Activated naive CD8-positive, alpha-beta T cell treated with anti-CD3 and anti-CD28 coated beads, Interleukin-2, amount 50 U/mL, for 16 hours (primary cell): ENCODE results near the gene THOC1.
"Not testable (repeated sequence)": the region's sequence is repeated elsewhere in the genome, so short reads cannot be mapped to it uniquely, and the experiment has no call there.

ENCODE experiments used
- DNase-seq: peaks from one replicate; pipeline ENCODE4 v3.0.0-alpha.2; 2020; ENCODE audit warnings: low read depth, low spot score

THOC1 gene, protein sequence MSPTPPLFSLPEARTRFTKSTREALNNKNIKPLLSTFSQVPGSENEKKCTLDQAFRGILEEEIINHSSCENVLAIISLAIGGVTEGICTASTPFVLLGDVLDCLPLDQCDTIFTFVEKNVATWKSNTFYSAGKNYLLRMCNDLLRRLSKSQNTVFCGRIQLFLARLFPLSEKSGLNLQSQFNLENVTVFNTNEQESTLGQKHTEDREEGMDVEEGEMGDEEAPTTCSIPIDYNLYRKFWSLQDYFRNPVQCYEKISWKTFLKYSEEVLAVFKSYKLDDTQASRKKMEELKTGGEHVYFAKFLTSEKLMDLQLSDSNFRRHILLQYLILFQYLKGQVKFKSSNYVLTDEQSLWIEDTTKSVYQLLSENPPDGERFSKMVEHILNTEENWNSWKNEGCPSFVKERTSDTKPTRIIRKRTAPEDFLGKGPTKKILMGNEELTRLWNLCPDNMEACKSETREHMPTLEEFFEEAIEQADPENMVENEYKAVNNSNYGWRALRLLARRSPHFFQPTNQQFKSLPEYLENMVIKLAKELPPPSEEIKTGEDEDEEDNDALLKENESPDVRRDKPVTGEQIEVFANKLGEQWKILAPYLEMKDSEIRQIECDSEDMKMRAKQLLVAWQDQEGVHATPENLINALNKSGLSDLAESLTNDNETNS

GRCh38 chr18:267688-268552 is at the start of gene THOC1:
Gene THOC1 (minus strand): TSS chr18:268047. CDS start chr18:268019, 28 bp downstream.
- DNase-seq = peak; percentile 95

DNA sequence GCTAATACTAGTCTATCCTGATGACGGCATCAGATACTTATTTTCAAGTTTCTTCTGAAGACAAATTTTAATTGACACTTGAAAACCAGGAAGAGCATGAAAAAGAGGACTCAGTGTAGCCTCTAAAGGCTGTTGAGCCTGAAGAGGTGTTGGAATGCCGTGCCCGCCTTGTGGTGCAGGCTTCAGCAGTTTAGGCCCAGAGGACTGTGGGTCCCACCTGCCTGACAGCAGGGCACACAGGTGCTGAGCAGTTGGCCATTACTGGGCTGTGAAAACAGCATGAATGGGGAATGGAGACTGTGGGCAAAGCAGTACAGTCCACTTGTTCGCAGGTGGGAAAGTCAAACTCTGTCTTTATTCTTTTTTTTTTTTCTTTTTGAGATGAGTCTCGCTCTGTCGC is 49.8 kb upstream of the THOC1 start:
- no peak for DNase-seq

DNA sequence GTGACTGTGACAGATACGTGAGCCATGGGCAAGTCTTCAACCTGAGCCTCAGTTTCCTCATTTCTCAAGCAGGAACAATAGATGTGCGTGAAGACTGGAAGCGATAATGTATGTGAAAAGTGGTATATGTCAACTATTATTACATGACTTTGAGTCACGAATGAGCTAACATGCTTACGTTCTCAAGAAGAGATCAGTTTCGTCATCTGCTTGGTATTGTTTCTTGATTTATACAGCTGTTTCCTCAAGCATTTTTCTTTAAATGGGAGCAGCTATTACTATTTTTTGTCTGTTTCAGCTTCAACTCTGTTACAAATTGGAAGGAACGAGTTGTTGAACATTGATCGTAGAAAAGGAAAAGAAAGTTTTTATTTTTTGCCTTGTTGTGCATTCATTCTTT is 48.5 kb upstream of the THOC1 start:
- no peak for DNase-seq

- DNase-seq = no peak
Measured at GRCh38 chr18:313931-314330, 46.1 kb upstream of the THOC1 start.

GRCh38 chr18:312415-312814 is 44.6 kb upstream of the THOC1 start:
- no peak for DNase-seq

- DNase-seq = no peak
Measured at GRCh38 chr18:310042-310441, 42.2 kb upstream of the THOC1 start.

DNA sequence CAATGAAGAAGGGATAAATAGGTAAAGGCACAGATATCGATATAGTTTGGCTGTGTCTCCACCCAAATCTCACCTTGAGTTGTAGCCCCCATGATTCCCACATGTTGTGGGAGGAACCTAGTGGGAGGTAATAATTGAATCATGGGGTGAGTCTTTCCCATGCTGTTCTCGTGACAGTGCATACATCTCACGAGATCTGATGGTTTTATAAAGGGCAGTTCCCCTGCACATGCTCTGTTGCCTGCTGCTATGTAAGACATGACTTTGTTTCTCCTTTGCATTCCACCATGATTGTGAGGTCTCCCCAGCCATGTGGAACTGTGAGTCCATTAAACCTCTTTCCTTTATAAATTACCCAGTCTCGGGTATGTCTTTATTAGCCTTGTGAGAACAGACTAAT is 40.2 kb upstream of the THOC1 start:
- not testable (repeated sequence) for DNase-seq

- DNase-seq = no peak
Measured at GRCh38 chr18:306608-307255, 38.9 kb upstream of the THOC1 start.

DNA sequence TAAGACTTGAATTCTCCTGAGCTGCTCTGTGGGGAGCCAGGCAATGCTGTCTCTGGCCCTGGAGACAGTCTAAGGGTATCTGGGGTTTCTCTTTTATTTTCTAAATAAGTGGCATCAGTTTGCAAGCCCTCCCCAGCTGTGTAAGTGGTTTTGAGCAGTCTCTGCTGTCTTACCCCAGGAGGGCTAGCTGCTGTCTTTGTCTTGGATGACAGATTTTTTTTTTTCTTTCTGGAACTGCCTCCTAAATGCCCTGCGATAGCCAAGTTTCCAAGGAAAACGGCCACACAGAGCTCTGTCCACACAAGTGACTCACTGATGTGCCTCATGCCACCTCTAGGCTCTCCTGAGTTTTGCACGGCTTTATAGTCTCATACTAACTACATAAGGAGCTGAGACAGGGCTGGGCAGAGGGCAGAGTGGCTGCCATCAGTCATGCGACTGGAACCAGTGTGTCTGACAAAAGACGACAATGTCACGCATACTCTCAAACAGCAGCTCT is 37.2 kb upstream of the THOC1 start:
- no peak for DNase-seq

DNA sequence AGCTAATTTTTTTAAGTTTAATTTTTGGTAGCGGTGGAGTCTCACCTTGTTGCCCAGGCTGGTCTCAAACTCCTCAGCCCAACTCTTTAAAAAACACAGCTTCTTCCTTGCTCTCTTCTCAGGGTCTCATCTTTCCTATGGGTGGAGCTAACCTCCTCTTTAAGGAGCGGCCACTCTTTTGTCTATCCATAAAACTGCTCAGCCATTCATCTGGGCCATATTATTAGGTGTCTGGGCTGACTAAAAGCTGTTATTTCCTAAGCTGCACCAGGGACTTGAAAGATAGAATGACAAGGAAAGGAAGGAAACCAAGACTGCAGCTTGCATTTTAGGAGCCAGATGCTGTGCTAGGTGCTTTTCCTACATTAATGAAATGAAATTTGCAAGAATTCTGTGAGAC is 35.8 kb upstream of the THOC1 start:
- DNase-seq = no peak

GRCh38 chr18:303011-303410 is 35.2 kb upstream of the THOC1 start:
- no peak for DNase-seq

DNA sequence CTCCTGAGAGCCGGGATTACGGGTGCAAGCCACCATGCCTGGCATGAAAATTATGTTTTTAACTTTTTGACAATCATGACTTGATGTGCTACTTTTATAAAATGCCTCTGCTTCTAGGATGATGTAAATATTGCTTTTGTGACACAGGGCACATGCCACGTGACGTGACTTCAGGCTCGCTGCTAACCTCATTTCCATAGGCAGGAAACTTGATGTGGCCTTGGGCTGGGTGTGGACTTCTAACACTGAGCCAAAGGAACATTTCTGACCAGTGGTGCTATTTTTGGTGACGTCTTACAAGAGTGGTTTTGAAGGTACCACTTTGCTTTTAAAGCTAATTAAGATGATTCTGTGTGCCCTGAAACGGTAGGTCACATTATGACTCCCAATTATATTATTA is 34.2 kb upstream of the THOC1 start:
- DNase-seq = no peak

GRCh38 chr18:297936-298335 is 30.1 kb upstream of the THOC1 start:
- no peak for DNase-seq

DNA sequence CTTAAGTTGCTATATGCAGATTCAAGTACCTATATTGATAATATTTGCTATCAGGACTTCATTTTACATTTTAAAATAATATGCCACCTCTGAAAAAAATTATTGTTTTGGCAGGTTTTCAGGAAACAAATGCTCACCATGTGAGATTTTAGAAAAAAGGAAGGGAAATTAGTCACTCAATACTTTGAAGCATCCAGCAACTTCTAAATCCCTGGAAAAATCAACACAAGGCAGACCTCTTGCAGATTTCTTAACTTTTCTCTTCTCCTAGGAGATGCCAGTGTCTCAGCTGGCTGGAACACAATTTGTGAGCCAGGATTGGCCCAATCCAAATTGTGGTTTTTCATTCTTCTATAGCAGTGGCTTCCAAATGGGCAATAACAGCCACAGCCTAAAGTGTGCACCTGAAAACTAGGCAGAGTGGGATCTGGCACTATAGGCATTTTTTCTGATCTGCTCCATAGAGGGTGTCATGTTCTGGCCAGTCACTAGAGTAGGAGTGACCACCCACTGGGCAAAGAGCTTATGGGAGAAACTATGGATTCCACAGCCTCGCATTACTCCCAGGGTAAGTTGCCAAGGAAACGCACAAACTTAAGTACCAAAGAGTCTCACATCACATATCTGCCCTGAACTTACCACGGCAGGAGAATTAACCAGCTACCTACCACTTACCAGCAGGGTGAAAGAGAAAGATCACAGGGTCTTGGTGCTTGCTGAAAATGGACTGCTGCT is 28.1 kb upstream of the THOC1 start:
- no peak for DNase-seq

DNA sequence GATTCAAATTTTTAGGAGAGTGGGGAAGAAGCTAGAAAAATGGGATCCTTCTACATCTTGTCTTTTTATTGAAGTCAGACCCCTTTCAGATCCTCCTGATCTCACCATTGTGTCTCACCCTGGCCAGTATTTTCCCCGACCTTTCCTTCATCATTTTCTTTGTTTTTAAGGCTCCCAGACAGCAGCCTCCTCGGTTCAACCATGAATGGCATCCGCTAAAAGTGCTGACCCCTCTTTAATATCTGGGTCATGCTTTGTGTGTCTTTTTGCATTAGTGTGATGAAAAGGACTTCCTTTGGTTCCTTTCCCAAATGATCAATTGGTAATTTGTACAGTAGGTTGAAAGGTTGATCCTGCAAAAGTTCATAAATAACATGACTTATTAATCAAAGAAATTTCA is 26.7 kb upstream of the THOC1 start:
- no peak for DNase-seq

GRCh38 chr18:293536-293935 is 25.7 kb upstream of the THOC1 start:
- DNase-seq = no peak

DNA sequence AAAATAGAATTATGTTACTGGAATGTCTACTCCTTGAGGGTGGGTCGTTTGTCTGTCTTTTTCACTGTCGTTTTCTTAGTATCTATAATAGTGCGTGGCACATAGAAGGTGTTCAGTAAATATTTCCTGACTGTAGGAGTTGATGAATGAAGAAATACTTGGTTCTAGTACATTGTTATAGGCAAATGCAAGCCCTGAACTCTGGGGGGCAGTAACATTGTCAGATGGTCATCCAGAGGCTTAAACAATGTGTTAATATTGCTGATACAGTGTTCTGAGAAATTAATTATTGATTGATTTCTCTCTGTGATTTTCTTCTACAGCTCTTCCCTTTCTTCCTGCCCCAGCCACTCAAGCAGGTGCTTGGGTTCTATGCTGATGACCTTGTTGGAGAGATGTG is 24.4 kb upstream of the THOC1 start:
- DNase-seq = no peak

DNA sequence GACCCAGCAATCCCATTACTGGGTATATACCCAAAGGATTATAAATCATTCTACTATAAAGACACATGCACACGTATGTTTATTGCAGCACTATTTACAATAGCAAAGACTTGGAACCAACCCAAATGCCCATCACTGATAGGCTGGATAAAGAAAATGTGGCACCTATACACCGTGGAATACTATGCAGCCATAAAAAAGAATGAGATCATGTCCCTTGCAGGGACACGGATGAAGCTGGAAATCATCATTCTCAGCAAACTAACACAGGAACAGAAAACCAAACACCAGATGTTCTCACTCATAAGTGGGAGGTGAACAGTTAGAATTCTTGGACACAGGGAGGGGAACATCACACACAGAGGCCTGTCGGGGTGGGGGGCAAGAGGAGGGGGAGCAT is 22.1 kb upstream of the THOC1 start:
- not testable (repeated sequence) for DNase-seq

DNA sequence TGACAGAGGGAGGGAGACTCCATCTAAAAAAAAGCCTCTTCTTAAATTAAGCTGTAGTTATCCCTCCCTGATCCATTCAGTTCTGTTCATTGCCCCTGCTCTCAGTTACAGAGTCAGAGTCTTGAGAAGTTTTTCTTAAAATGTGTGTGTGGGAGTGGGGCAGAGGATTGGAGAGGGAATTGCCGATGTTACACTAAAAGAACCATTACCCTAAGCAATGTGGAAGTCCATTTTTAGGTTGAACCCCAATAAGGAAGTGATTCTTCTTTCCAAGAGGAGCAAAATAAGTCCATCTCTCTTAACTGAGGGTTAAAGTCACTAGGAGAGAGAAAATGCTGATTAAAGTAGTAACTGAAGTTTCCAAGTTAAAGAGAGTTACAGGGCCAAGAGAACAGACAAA is 21.2 kb upstream of the THOC1 start:
- DNase-seq = no peak

DNA sequence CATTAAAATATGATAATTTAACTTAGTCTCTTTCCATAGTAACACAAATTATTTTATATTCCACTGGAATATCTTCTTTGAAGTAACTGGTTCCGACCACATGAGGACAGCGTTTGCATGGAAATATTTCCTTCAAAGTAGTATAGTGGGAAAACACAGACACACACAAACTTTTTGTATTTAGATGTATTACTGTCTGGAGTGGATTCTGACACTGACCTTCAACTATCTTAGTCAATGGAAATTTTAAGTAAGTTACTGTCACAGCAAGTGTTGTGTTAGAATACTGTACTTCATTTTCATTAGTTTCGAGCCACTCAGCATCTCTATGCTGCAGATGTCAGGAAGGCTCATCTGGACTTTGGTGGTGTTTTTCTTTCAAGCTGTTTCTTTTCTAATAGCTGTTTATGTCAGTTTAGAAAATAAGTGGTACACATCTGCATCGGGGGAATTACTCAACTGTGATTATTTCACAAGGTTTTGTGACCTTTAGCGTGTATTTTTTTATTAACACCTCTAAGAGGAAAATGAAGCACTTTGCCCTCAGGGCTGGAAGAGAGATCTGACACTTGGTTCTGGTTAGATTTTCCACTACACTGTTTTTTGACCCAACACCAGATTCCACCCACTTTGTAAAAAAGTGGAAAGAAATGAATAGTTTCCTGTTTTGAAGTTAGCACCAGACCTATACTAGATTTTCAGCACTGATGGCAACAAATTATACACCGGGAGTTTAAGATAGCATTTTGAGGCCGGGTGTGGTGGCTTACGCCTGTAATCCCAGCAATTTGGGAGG is 18.9 kb upstream of the THOC1 start:
- DNase-seq = no peak
